22Rv1 (cell line): ENCODE results near the gene OPRD1.

Experiments
- CTCF ChIP-seq: fragments of 450-650 bp; IDR thresholded peaks from 2 replicates; pipeline ENCODE4 v1.5.1; 2017; ENCODE audit warnings: mild to moderate bottlenecking
- ZFX ChIP-seq: fragments of 450-650 bp; IDR thresholded peaks from 2 replicates; pipeline ENCODE4 v1.6.1; 2017; ENCODE audit warnings: antibody characterized with exemption, borderline replicate concordance

- TF ChIP-seq CTCF (no peak), ZFX (no peak)
Observed at GRCh38 chr1:28803051-28803450, 8.9 kb upstream of the OPRD1 start.
